Activated CD8-positive, alpha-beta T cell treated with anti-CD3 and anti-CD28 coated beads for 36 hours (primary cell): ENCODE results near the gene PRSS56. TPM values are rescaled to one million over a fixed set of nuclear protein-coding genes. Genes with fewer than 3 reads are reported as not detected.

ENCODE experiments used
- ATAC-seq: fragments of 200-7000 bp; cut with Tn5 transposase; one replicate; pipeline ENCODE4 v1.10.0; 2021; ENCODE audit warnings: mild to moderate bottlenecking, moderate library complexity
- CTCF ChIA-PET: fragments of 350-600 bp; sonication (Branson Sonifier 250); formaldehyde crosslinking; loops from one replicate; lab custom pipeline; 2021; ENCODE audit warnings: antibody characterized with exemption; lab: Charles Lee
- POLR2A ChIA-PET: fragments of 350-600 bp; sonication (Branson Sonifier 250); formaldehyde crosslinking; loops from one replicate; lab custom pipeline; 2021; ENCODE audit warnings: antibody characterized with exemption; lab: Charles Lee
- DNase-seq: peaks from one replicate; pipeline ENCODE4 v3.0.0-alpha.2; 2020
- H3K27ac Mint-ChIP-seq: one replicate; pipeline ENCODE4 v1.8.0; 2021; ENCODE audit warnings: mild to moderate bottlenecking, mixed read lengths
- H3K27me3 Mint-ChIP-seq: one replicate; pipeline ENCODE4 v1.8.0; 2021; ENCODE audit warnings: mixed read lengths
- H3K36me3 Mint-ChIP-seq: one replicate; pipeline ENCODE4 v1.8.0; 2021; ENCODE audit warnings: low read depth, mixed read lengths
- H3K4me1 Mint-ChIP-seq: one replicate; pipeline ENCODE4 v1.8.0; 2021; ENCODE audit warnings: low read depth, mixed read lengths
- H3K4me3 Mint-ChIP-seq: one replicate; pipeline ENCODE4 v1.8.0; 2021; ENCODE audit warnings: mild to moderate bottlenecking, moderate library complexity, mixed read lengths
- H3K9me3 Mint-ChIP-seq: one replicate; pipeline ENCODE4 v1.8.0; 2021; ENCODE audit warnings: mixed read lengths
- intact Hi-C: fragments of 100-400 bp; cut with micrococcal nuclease; formaldehyde crosslinking; loops from one replicate; pipeline ENCODE4 v1.10.0; 2022
- total RNA-seq, 2 experiments: library from RNA; stranded (reverse); gene quantifications; one replicate each; pipeline ENCODE4 v1.2.3, GENCODE V29; 2021
- TF ChIP-seq, protein P1 (sequence below): fragments of 200-600 bp; IDR thresholded peaks from one replicate; pipeline ENCODE4 v1.8.0; 2022; ENCODE audit warnings: antibody characterized with exemption, mild to moderate bottlenecking

The PRSS56 gene
- total RNA-seq, 2 experiments from 2014 or later, result not detected

DNA sequence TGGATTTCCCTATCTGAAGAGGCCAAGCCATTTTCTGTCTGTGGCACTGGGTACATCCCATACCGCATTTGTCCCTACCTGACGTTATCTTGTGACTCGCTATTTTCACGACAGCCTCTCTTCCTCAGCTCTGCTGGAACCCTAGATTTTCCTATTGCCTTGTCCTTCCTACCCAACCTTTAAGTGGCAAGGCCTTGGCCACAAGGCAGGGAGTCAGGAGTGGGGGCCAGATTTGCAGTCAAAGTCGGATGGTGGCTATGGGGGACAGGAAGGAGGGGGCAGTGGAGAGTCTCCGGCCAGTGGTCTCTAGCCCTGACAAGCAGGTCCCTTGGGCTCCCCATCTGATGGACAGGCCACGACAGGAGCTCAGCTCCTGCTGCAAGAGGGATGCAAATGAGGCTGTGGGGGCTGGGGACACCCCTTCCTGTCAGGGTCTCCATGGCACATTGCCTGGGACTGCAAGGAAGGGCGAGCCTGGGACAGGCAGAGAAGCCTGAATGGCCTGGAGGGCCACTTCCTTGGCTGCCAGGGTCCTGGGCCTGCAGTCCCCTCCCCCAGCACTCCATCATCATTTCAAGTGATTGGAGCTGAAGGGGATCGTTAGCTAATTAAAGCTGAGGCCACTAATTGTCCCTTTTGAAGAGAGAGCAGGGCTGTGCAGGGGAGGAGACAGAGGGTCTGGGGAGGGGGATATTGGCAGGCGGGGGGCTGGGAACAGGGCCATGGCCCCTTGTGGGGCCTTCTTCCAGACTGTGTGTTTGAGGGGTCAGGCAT lies 26.3 kb upstream of the PRSS56 start:
- H3K4me3 Mint-ChIP-seq, result no peak overlapping the region
- TF ChIP-seq, protein P1, sequence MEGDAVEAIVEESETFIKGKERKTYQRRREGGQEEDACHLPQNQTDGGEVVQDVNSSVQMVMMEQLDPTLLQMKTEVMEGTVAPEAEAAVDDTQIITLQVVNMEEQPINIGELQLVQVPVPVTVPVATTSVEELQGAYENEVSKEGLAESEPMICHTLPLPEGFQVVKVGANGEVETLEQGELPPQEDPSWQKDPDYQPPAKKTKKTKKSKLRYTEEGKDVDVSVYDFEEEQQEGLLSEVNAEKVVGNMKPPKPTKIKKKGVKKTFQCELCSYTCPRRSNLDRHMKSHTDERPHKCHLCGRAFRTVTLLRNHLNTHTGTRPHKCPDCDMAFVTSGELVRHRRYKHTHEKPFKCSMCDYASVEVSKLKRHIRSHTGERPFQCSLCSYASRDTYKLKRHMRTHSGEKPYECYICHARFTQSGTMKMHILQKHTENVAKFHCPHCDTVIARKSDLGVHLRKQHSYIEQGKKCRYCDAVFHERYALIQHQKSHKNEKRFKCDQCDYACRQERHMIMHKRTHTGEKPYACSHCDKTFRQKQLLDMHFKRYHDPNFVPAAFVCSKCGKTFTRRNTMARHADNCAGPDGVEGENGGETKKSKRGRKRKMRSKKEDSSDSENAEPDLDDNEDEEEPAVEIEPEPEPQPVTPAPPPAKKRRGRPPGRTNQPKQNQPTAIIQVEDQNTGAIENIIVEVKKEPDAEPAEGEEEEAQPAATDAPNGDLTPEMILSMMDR, result no peak
- H3K27me3 Mint-ChIP-seq, result peaks cover 8% of the 10 kb centered on the region
- intact Hi-C loops, result no loop called here
- H3K4me1 Mint-ChIP-seq, result no peaks in the 10 kb centered on the region
- no peaks in the 10 kb centered on the region for H3K36me3 Mint-ChIP-seq
- ChIA-PET POLR2A (no interaction called here), CTCF (interaction anchor here (2.3 kb wide), 1 partner anchor 28 kb away, joined by 5 read pairs; no protein-coding TSS in a partner anchor)
- ATAC-seq (no peak), DNase-seq (no peak)
- no peaks in the 10 kb centered on the region for H3K9me3 Mint-ChIP-seq
- no peak overlapping the region for H3K27ac Mint-ChIP-seq

GRCh38 chr2:232494542-232494941 lies 25.6 kb upstream of the PRSS56 start:
- CTCF ChIA-PET, result interaction anchor here (2.3 kb wide), 1 partner anchor 28 kb away, joined by 5 read pairs; no protein-coding TSS in a partner anchor

DNA sequence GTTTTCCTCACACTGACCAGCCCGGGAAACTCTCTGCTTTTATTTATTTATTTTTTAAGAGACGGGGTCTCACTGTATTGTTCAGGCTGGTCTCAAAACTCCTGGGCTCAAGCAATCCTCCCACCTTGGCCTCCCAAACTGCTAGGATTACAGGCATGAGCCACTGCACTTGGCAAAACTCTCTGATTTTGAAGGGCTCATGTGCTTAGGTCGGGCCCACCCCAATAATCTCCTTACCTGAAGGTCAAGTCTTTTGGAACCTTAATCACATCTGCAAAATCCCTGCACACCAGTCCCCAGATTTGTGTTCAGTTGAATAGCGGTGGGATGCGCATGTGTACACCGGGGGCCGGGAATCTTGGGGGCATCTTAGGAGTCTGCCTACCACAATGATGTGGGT lies 24.9 kb upstream of the PRSS56 start:
- CTCF ChIA-PET, result interaction anchor here (0.6 to 2.3 kb wide), 2 partner anchors 26 to 27 kb away, joined by 3 to 5 read pairs; no protein-coding TSS in a partner anchor
- Mint-ChIP-seq H3K4me1 (no peaks in the 10 kb centered on the region), H3K27me3 (peaks cover under 1% of the 10 kb centered on the region), H3K4me3 (no peak overlapping the region), H3K36me3 (no peaks in the 10 kb centered on the region), H3K9me3 (no peaks in the 10 kb centered on the region), H3K27ac (no peak overlapping the region)
- TF ChIP-seq, protein P1, result no peak
- DNase-seq (no peak), ATAC-seq (no peak)
- intact Hi-C loops, result no loop called here
- POLR2A ChIA-PET, result interaction anchor here (1.1 kb wide), 1 partner anchor 13 kb away, joined by 3 read pairs; no protein-coding TSS in a partner anchor

More at GRCh38 chr2:232494542-232494941, 25.6 kb upstream of the PRSS56 start:
- no peak for ATAC-seq
- H3K9me3 Mint-ChIP-seq, result no peaks in the 10 kb centered on the region
- POLR2A ChIA-PET, result no interaction called here
- intact Hi-C loops, result no loop called here
- H3K4me1 Mint-ChIP-seq, result no peaks in the 10 kb centered on the region
- H3K27ac Mint-ChIP-seq, result no peak overlapping the region
- peaks cover 3% of the 10 kb centered on the region for H3K27me3 Mint-ChIP-seq
- TF ChIP-seq, protein P1, result no peak
- H3K36me3 Mint-ChIP-seq, result no peaks in the 10 kb centered on the region
- no peak overlapping the region for H3K4me3 Mint-ChIP-seq
- DNase-seq, result no peak

- ChIA-PET CTCF (no interaction called here), POLR2A (interaction anchor here (1.1 kb wide), 1 partner anchor 12 kb away, joined by 3 read pairs; no protein-coding TSS in a partner anchor)
- H3K27ac Mint-ChIP-seq, result no peak overlapping the region
- TF ChIP-seq, protein P1, result no peak
- ATAC-seq, result no peak
- H3K9me3 Mint-ChIP-seq, result no peaks in the 10 kb centered on the region
- H3K4me1 Mint-ChIP-seq, result no peaks in the 10 kb centered on the region
- intact Hi-C loops, result no loop called here
- H3K27me3 Mint-ChIP-seq, result peaks cover 9% of the 10 kb centered on the region
- DNase-seq, result no peak
- H3K4me3 Mint-ChIP-seq, result no peak overlapping the region
- H3K36me3 Mint-ChIP-seq, result no peaks in the 10 kb centered on the region
These were observed 23.5 kb upstream of the PRSS56 start for GRCh38 chr2:232496501-232497270.
